ENCODE results near the gene GNG13.

DNA sequence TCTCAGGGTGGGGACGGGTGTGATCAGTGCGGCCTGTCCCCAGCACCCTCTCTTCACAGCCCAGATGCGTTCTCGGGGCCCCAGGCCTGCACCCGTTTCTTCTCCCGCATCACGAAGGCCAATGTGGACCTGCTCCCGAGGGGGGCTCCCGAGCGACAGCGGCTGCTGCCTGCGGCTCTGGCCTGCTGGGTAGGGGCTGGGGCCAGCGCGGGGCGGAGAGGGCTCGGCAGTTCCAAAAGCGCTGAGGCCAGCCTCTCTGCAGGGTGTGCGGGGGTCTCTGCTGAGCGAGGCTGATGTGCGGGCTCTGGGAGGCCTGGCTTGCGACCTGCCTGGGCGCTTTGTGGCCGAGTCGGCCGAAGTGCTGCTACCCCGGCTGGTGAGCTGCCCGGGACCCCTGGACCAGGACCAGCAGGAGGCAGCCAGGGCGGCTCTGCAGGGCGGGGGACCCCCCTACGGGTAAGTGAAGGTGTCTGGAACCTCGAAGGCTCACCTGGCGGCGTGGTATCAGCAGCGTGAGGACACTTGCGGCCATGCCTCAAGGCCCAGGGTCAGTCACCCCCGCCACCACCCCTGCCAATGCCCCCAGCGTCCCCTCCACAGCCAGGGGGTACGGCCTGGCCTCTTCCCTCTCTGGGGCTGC, 35.6 kb downstream of the GNG13 start:
- TF ChIP-seq, protein P1, sequence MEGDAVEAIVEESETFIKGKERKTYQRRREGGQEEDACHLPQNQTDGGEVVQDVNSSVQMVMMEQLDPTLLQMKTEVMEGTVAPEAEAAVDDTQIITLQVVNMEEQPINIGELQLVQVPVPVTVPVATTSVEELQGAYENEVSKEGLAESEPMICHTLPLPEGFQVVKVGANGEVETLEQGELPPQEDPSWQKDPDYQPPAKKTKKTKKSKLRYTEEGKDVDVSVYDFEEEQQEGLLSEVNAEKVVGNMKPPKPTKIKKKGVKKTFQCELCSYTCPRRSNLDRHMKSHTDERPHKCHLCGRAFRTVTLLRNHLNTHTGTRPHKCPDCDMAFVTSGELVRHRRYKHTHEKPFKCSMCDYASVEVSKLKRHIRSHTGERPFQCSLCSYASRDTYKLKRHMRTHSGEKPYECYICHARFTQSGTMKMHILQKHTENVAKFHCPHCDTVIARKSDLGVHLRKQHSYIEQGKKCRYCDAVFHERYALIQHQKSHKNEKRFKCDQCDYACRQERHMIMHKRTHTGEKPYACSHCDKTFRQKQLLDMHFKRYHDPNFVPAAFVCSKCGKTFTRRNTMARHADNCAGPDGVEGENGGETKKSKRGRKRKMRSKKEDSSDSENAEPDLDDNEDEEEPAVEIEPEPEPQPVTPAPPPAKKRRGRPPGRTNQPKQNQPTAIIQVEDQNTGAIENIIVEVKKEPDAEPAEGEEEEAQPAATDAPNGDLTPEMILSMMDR (IDR thresholded peaks at IDR 0.05; ENCODE audit: insufficient read depth, low read length), result no peak
- no peak for TF ChIP-seq SPI1 (IDR thresholded peaks at IDR 0.05; ENCODE audit: borderline replicate concordance, low read depth)

Data from HL-60 (cell line).